ENCODE measurements around the gene AOPEP. TPM values are rescaled to one million over a fixed set of nuclear protein-coding genes. Genes with fewer than 3 reads are reported as not detected.
"Not testable (repeated sequence)": the region's sequence is repeated elsewhere in the genome, so short reads cannot be mapped to it uniquely, and the experiment has no call there.

Gene AOPEP
- total RNA-seq, 6 experiments from 2014 or later: 36.6 to 110 (median 63.3) TPM

DNA sequence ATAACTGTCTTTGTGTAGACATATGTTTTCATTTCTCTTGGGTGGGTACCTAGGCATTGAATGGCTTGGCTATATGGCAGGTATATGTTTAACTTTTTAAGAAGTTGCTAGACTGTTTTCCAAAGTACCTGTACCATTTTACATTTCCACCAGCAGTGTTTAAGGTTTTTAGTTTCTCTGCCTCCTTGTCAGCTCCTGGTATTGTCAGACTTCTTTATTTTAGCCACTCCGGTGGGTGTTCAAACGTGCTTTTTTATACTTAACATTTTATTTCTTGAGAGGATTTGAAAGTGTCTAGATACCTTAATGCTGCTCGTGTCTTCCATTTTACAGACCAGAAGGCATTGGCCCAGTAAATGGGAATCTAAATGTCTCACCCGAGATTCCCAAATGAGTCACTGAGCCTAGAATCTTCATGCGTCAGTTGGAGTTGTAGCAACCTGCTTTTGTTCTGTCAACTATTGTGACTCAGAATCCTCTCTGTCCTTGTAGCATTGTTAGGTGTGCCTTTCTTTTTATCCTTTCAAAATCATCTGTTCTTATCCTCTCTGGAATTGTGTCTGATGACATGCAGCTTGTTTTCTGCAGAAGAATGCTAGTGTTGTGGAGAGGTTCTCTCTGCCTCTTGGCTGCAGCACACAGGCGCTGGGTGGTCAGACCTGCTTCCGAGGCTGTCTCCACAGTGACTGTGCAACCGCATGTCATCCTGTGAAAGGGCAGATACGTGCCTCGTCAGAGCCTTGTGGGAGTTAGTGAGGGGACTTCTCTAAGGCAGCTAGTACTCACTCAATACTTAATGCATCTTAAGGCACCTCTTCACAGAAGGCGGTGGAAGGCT lies 291.8 kb downstream of the AOPEP start:
- H3K4me3 ChIP-seq: no peak overlapping the region
- H3K4me1 ChIP-seq: peaks cover 0 to 27% (median 12%) of the 10 kb centered on the region in 4 donors
- DNase-seq: no peak

DNA sequence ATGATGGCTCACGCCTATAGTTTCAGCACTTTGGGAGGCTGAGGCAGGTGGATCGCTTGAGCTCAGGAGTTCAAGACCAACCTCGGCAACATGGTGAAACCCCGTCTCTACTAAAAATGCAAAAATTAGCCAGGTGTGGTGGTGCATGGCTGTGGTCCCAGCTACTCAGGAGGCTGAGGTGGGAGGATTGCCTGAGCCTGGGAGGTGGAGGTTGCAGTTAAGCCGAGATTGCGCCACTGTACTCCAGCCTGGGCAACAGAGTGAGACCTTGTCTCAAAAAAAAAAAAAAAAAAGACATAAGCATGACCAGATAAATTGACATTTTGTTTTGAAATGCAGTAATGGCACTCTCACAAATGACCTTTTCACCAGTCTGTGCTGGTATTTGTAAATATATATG lies 294.1 kb downstream of the AOPEP start:
- H3K27ac ChIP-seq; H3K9me3 ChIP-seq; ATAC-seq; H3K27me3 ChIP-seq; intact Hi-C loops (cut with DNase I); H3K4me3 ChIP-seq; DNase-seq: not testable (repeated sequence)
- H3K36me3 ChIP-seq: peaks cover 0 to 61% (median 14%) of the 10 kb centered on the region in 4 donors
- 96% methylated on average over 4 of the region's 6 CpGs for WGBS (ENCODE audit: insufficient coverage, low coverage, low lambda C conversion rate, missing lambda C conversion rate)
- peaks cover 0 to 49% (median 27%) of the 10 kb centered on the region in 4 donors for H3K4me1 ChIP-seq

More for the DNA sequence above, 291.8 kb downstream of the AOPEP start:
- peak overlapping the region; percentile 2 to 45 (median 33) for H3K27ac ChIP-seq
- H3K9me3 ChIP-seq: no peaks in the 10 kb centered on the region
- peaks cover 0 to 71% (median 18%) of the 10 kb centered on the region in 4 donors for H3K36me3 ChIP-seq
- no peak for TF ChIP-seq POLR2A (IDR thresholded peaks at IDR 0.05)
- TF ChIP-seq, protein P1, sequence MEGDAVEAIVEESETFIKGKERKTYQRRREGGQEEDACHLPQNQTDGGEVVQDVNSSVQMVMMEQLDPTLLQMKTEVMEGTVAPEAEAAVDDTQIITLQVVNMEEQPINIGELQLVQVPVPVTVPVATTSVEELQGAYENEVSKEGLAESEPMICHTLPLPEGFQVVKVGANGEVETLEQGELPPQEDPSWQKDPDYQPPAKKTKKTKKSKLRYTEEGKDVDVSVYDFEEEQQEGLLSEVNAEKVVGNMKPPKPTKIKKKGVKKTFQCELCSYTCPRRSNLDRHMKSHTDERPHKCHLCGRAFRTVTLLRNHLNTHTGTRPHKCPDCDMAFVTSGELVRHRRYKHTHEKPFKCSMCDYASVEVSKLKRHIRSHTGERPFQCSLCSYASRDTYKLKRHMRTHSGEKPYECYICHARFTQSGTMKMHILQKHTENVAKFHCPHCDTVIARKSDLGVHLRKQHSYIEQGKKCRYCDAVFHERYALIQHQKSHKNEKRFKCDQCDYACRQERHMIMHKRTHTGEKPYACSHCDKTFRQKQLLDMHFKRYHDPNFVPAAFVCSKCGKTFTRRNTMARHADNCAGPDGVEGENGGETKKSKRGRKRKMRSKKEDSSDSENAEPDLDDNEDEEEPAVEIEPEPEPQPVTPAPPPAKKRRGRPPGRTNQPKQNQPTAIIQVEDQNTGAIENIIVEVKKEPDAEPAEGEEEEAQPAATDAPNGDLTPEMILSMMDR (IDR thresholded peaks at IDR 0.05): no peak
- ATAC-seq: peak; percentile 12 to 74 (median 28)
- WGBS (ENCODE audit: insufficient coverage, low coverage, low lambda C conversion rate, missing lambda C conversion rate): 55% methylated on average over 9 of the region's 11 CpGs
- intact Hi-C loops (cut with DNase I): no loop called here
- H3K27me3 ChIP-seq: no peaks in the 10 kb centered on the region

DNA sequence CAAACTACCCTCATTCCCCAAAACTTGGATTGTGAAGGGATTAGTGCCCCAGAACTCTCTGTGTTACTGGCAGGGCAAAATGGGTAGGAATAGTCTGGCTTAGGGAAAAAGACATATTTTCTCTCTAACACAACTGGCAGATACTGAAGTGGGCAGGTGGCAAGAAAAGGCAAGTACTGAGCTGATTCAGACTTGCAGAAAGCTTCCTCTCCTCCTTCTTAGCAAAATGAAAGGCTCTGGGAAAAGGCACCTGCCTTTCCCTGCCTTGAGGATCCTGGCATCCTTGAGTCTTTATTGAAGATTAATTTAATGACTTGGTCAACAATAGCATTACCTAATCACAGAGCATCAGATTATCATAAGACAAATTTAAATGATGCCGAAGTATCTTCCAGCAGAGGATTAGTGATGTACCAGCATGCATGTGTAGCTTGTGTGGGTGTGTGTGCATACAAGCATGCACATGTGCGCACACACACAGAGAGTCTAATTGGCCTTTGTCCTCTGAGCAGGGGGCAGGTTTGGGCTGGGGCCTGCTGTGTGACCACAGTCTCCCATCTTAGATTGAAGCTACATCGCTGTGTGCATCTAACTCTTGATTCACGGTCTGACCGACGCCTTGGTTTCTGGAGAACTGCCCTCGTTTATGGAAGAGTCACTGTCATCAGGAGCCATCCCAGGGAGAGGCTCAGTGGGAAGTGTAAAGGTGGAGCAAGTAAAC lies 294.8 kb downstream of the AOPEP start:
- 61% methylated on average over 3 of the region's 7 CpGs for WGBS (ENCODE audit: insufficient coverage, low coverage, low lambda C conversion rate, missing lambda C conversion rate)
- Histone ChIP-seq H3K4me1 (peaks cover 0 to 54% (median 28%) of the 10 kb centered on the region in 4 donors), H3K27me3 (no peaks in the 10 kb centered on the region), H3K4me3 (no peak overlapping the region), H3K27ac (peak overlapping the region in 1 of 3 donors; percentile 77), H3K9me3 (no peaks in the 10 kb centered on the region), H3K36me3 (peaks cover 0 to 57% (median 13%) of the 10 kb centered on the region in 4 donors)
- ATAC-seq (peak in 2 of 4 donors; percentile 2 to 5), DNase-seq (no peak)
- intact Hi-C loops (cut with DNase I): no loop called here
- TF ChIP-seq POLR2A (IDR thresholded peaks at IDR 0.05): no peak
- TF ChIP-seq, protein P1 (IDR thresholded peaks at IDR 0.05): no peak

DNA sequence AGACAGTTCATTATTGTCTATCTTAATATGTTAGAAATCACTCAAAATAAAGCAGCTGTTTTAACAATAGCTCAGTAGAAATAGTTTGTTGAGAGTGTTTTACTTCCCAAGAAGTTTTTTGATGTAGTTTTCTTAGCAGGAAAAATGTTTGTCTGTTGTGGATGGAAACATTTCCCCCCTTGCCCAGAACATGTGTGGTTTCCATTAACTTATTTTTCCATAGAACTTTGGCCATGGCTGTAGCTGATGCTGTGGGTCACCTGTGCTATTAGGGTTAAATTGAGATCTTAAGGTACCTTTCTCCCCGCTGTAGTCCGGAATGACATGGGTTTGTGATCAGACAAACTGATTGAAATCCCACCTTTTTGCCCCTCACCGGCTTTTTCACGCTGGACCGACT lies 296.2 kb downstream of the AOPEP start:
- intact Hi-C loops (cut with DNase I): no loop called here
- peaks cover 0 to 50% (median 9%) of the 10 kb centered on the region in 4 donors for H3K36me3 ChIP-seq
- 71% methylated on average over 5 of the region's 5 CpGs for WGBS (ENCODE audit: insufficient coverage, low coverage, low lambda C conversion rate, missing lambda C conversion rate)
- TF ChIP-seq, protein P1 (IDR thresholded peaks at IDR 0.05): no peak
- no peak for TF ChIP-seq POLR2A (IDR thresholded peaks at IDR 0.05)
- peak overlapping the region; percentile 77 to 87 (median 77) for H3K27ac ChIP-seq
- H3K9me3 ChIP-seq: no peaks in the 10 kb centered on the region
- ATAC-seq (no peak), DNase-seq (no peak)
- peaks cover 0 to 64% (median 31%) of the 10 kb centered on the region in 4 donors for H3K4me1 ChIP-seq
- no peaks in the 10 kb centered on the region for H3K27me3 ChIP-seq
- H3K4me3 ChIP-seq: no peak overlapping the region
